Stimulated activated CD8-positive, alpha-beta memory T cell treated with anti-CD3 and anti-CD28 coated beads, Interleukin-12 subunit alpha, Interleukin-12 subunit beta, amount 100 ng/mL, for 1 hour (primary cell): Measurements from ENCODE around the gene CHGA.

ENCODE experiments used
- DNase-seq: peaks from one replicate; pipeline ENCODE4 v3.0.0-alpha.2; 2020; ENCODE audit warnings: low read depth

Gene CHGA

GRCh38 chr14:92984082-92984788 is 61.3 kb downstream of the CHGA start:
- no peak for DNase-seq
